SK-N-SH treated with all-trans-retinoic acid at 6 μM for 48 hours (cell line): ENCODE measurements around the gene FNDC3B.

ENCODE experiments used
- ATAC-seq: fragments of 200-7000 bp; cut with Tn5 transposase; 3 replicates; pipeline ENCODE4 v1.9.1; 2020; ENCODE audit warnings: mild to moderate bottlenecking, moderate library complexity
- ARNTL ChIP-seq: fragments of 450-650 bp; formaldehyde crosslinking; IDR thresholded peaks from 2 replicates; pipeline ENCODE4 v1.5.0; 2020; ENCODE audit warnings: low read depth, mild to moderate bottlenecking, moderate library complexity, borderline replicate concordance
- BACH2 ChIP-seq: fragments of 250-450 bp; sonication (Bioruptor Pico); IDR thresholded peaks from 2 replicates; pipeline ENCODE4 v1.9.0; 2021; ENCODE audit warnings: mild to moderate bottlenecking, borderline replicate concordance
- CREB5 ChIP-seq: fragments of 250-450 bp; sonication (Bioruptor Pico); IDR thresholded peaks from 2 replicates; pipeline ENCODE4 v1.5.1; 2020; ENCODE audit warnings: low read depth, mild to moderate bottlenecking, moderate library complexity
- CSDC2 ChIP-seq: fragments of 250-450 bp; sonication (Bioruptor Pico); IDR thresholded peaks from 2 replicates; pipeline ENCODE4 v1.5.0; 2020; ENCODE audit warnings: mild to moderate bottlenecking, moderate library complexity
- CSRNP3 ChIP-seq: fragments of 250-450 bp; sonication (Bioruptor Pico); IDR thresholded peaks from 2 replicates; pipeline ENCODE4 v1.5.1; 2021; ENCODE audit warnings: mild to moderate bottlenecking, moderate library complexity
- ESRRG ChIP-seq: fragments of 250-450 bp; sonication (Bioruptor Pico); IDR thresholded peaks from 2 replicates; pipeline ENCODE4 v1.6.1; 2021; ENCODE audit warnings: mild to moderate bottlenecking
- GLIS3 ChIP-seq: fragments of 250-450 bp; sonication (Bioruptor Pico); IDR thresholded peaks from 2 replicates; pipeline ENCODE4 v1.5.0; 2020; ENCODE audit warnings: mild to moderate bottlenecking, moderate library complexity
- ISL1 ChIP-seq: fragments of 250-450 bp; sonication (Bioruptor Pico); IDR thresholded peaks from 2 replicates; pipeline ENCODE4 v2.1.2; 2022; ENCODE audit warnings: mild to moderate bottlenecking, moderate library complexity
- OSR1 ChIP-seq: fragments of 250-450 bp; sonication (Bioruptor Pico); IDR thresholded peaks from 2 replicates; pipeline ENCODE4 v1.8.0; 2022; ENCODE audit warnings: moderate library complexity, mild to moderate bottlenecking, inconsistent platforms
- PATZ1 ChIP-seq: fragments of 250-450 bp; sonication (Bioruptor Pico); IDR thresholded peaks from 2 replicates; pipeline ENCODE4 v1.8.0; 2020; ENCODE audit warnings: mild to moderate bottlenecking, moderate library complexity, borderline replicate concordance
- POU6F1 ChIP-seq: fragments of 250-450 bp; sonication (Bioruptor Pico); IDR thresholded peaks from 2 replicates; pipeline ENCODE4 v1.8.0; 2021; ENCODE audit warnings: low read depth, mild to moderate bottlenecking, moderate library complexity, borderline replicate concordance
- PPARA ChIP-seq: fragments of 250-450 bp; sonication (Bioruptor Pico); IDR thresholded peaks from 2 replicates; pipeline ENCODE4 v1.5.0; 2020; ENCODE audit warnings: mild to moderate bottlenecking, borderline replicate concordance
- SNAI2 ChIP-seq: fragments of 250-450 bp; sonication (Bioruptor Pico); IDR thresholded peaks from 2 replicates; pipeline ENCODE4 v1.5.0; 2020; ENCODE audit warnings: mild to moderate bottlenecking, moderate library complexity
- TCF4 ChIP-seq: fragments of 250-450 bp; sonication (Bioruptor Pico); IDR thresholded peaks from 2 replicates; pipeline ENCODE4 v1.8.0; 2021; ENCODE audit warnings: mild to moderate bottlenecking, moderate library complexity, borderline replicate concordance
- TOX ChIP-seq: fragments of 250-450 bp; sonication (Bioruptor Pico); IDR thresholded peaks from 2 replicates; pipeline ENCODE4 v1.8.0; 2021; ENCODE audit warnings: mild to moderate bottlenecking, moderate library complexity, borderline replicate concordance
- TSHZ2 ChIP-seq: fragments of 250-450 bp; sonication (Bioruptor Pico); IDR thresholded peaks from 2 replicates; pipeline ENCODE4 v1.5.0; 2020; ENCODE audit warnings: mild to moderate bottlenecking, moderate library complexity
- ZC3H10 ChIP-seq: fragments of 250-450 bp; sonication (Bioruptor Pico); IDR thresholded peaks from 2 replicates; pipeline ENCODE4 v1.5.1; 2021; ENCODE audit warnings: mild to moderate bottlenecking, moderate library complexity
- ZFP3 ChIP-seq: fragments of 250-450 bp; sonication (Bioruptor Pico); IDR thresholded peaks from 2 replicates; pipeline ENCODE4 v1.5.0; 2020; ENCODE audit warnings: mild to moderate bottlenecking, moderate library complexity
- ZFP30 ChIP-seq: fragments of 450-650 bp; formaldehyde crosslinking; IDR thresholded peaks from 2 replicates; pipeline ENCODE4 v1.5.0; 2022; ENCODE audit warnings: mild to moderate bottlenecking, moderate library complexity
- ZNF70 ChIP-seq: fragments of 450-650 bp; formaldehyde crosslinking; IDR thresholded peaks from 2 replicates; pipeline ENCODE4 v1.5.0; 2020; ENCODE audit warnings: mild to moderate bottlenecking, moderate library complexity
- ZNF8 ChIP-seq: fragments of 450-650 bp; formaldehyde crosslinking; IDR thresholded peaks from 2 replicates; pipeline ENCODE4 v1.5.0; 2020; ENCODE audit warnings: mild to moderate bottlenecking, moderate library complexity

The FNDC3B gene

GRCh38 chr3:172289583-172289982, 250.2 kb downstream of the FNDC3B start (continued):
- no peak for TF ChIP-seq BACH2 (CRISPR knock-in tag)
- TF ChIP-seq ARNTL, result no peak
- no peak for TF ChIP-seq TOX (CRISPR knock-in tag)
- TF ChIP-seq OSR1, result no peak

- TF ChIP-seq PPARA (CRISPR knock-in tag) (no peak), CREB5 (CRISPR knock-in tag) (no peak), SNAI2 (CRISPR knock-in tag) (no peak), CSRNP3 (CRISPR knock-in tag) (no peak), BACH2 (CRISPR knock-in tag) (no peak), ZC3H10 (CRISPR knock-in tag) (no peak), TSHZ2 (CRISPR knock-in tag) (no peak), ZNF8 (CRISPR knock-in tag) (no peak), GLIS3 (CRISPR knock-in tag) (no peak), TCF4 (CRISPR knock-in tag) (no peak), ZFP30 (CRISPR knock-in tag) (no peak), ZFP3 (CRISPR knock-in tag) (no peak), ESRRG (CRISPR knock-in tag) (no peak)
- no peak for ATAC-seq
Observed at GRCh38 chr3:172290457-172290856, 251.1 kb downstream of the FNDC3B start.

GRCh38 chr3:172291650-172292049, 252.3 kb downstream of the FNDC3B start:
- ATAC-seq, result no peak
- TF ChIP-seq CREB5 (CRISPR knock-in tag) (no peak), ZNF8 (CRISPR knock-in tag) (no peak), TOX (CRISPR knock-in tag) (no peak), CSDC2 (no peak), PPARA (CRISPR knock-in tag) (no peak), ESRRG (CRISPR knock-in tag) (no peak), PATZ1 (CRISPR knock-in tag) (no peak)

GRCh38 chr3:172292422-172292821, 253.0 kb downstream of the FNDC3B start:
- ATAC-seq, result no peak
- TF ChIP-seq SNAI2 (CRISPR knock-in tag) (no peak), ISL1 (CRISPR knock-in tag) (no peak), ZFP3 (CRISPR knock-in tag) (no peak), ZFP30 (CRISPR knock-in tag) (no peak), PATZ1 (CRISPR knock-in tag) (no peak), ZNF70 (CRISPR knock-in tag) (no peak), POU6F1 (CRISPR knock-in tag) (no peak), ARNTL (no peak), TOX (CRISPR knock-in tag) (no peak), TCF4 (CRISPR knock-in tag) (no peak), ZC3H10 (CRISPR knock-in tag) (no peak)
